Left cardiac atrium (tissue), 4 donors: ENCODE results near the gene PKP4. TPM values are rescaled to one million over a fixed set of nuclear protein-coding genes. Genes with fewer than 3 reads are reported as not detected.

Source experiments
- ATAC-seq, 2 donors: fragments of 200-7000 bp; cut with Tn5 transposase; one replicate each; pipeline ENCODE4 v1.9.1; 2020; ENCODE audit warnings: mild to moderate bottlenecking in 2 of 2, moderate library complexity in 2 of 2
- DNase-seq: peaks from one replicate; pipeline ENCODE4 v3.0.0-alpha.2; 2020
- intact Hi-C, 2 donors: fragments of 100-400 bp; cut with DNase I; formaldehyde crosslinking; loops; one replicate each; pipeline versions ENCODE4 v1.14.1 to v1.15.1; 2022 to 2023
- total RNA-seq, 2 donors: library from RNA; stranded (reverse); fragmentation: NEBNext Ultra II Directional; extraction: Animal tissue kit (Norgen Biotek cat#: 25700); gene quantifications; one replicate each; pipeline ENCODE4 v1.2.1, GENCODE V29; 2021
- donor health status: DM: no; HTN: yes; CAD: no.
- donor health status: DM: no; HTN: yes; CAD: no; lungs with severe emphysema.
- donor health status: DM: yes; HTN: yes; CAD: no.
- donor health status: Dilated cardiomyopathy.

PKP4 gene
- total RNA-seq, 2 donors from 2014 or later, result 62.5 to 64.8 TPM

DNA sequence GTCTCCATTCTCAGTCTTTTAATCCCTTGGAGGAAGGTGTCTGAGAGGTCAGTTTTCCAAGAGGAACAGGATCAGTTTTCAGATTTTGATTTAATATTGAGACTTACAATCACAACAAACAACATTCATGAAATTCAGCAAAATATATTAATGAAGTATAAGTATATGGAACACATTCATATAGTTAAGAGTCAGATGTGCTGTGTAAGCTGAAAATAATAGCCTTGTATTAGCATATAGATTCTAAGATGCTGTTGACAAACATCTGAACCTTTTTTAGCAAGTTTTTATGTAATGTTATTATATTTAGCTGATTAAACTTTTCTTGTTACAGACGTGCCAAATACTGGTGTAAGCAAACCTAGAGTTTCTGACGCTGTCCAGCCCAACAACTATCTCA, 163.9 kb downstream of the PKP4 start:
- intact Hi-C loops, result no loop called here
- no peak for ATAC-seq
- no peak for DNase-seq

DNA sequence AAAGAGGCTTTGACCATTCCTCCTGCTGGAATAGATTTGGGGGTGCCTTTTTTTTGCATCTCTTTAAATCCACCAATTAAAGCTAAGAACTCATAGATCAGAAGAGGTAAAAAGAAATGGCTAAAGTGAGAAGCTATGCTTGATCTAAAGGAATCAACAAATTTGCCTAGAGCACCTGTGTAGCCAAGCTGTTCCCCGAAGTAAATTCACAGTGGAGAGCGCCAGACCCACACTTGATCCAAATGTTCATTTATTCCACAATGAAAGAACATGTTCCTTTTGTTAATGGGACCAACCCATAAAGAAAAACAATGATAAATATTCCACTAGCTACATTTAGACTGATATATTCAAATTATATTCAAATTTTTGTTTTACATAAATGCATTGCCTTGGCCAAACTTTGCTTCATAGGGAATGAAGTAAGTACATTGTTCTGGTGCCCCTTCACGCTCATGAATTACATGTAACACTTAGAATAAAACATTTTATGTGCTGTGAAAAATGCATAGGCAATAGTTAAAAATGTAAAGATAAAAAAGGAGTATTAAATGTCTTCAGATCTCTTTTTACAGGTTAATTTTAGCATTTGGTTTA, 167.4 kb downstream of the PKP4 start:
- intact Hi-C loops, result no loop called here
- DNase-seq (no peak), ATAC-seq (no peak)

DNA sequence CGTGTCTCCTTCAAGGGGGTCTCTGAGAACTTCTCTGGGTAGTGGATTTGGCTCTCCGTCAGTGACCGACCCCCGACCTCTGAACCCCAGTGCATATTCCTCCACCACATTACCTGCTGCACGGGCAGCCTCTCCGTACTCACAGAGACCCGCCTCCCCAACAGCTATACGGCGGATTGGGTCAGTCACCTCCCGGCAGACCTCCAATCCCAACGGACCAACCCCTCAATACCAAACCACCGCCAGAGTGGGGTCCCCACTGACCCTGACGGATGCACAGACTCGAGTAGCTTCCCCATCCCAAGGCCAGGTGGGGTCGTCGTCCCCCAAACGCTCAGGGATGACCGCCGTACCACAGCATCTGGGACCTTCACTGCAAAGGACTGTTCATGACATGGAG, 168.2 kb downstream of the PKP4 start:
- intact Hi-C loops, result no loop called here
- no peak for DNase-seq
- ATAC-seq, result no peak

DNA sequence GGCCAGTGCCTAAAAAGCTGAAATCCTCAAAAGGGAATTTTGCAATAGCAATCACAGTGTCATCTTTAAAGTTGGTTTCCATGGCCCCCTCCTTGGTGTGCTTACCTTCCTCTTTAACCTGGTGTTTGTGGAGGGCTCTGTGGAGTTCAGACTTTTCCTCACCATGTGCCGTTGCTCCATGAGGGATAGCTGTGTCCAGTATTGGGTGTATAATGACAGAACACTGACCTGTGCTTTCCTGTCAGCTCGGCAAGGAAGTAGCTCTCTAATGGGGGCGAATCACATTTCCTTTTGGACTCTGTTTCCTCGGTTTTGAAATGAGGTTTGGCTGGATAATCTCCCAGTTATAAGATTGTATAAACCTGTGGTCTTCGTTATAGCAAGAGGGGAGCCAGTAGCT, 172.4 kb downstream of the PKP4 start:
- intact Hi-C loops, result no loop called here
- ATAC-seq, result no peak
- DNase-seq, result no peak

DNA sequence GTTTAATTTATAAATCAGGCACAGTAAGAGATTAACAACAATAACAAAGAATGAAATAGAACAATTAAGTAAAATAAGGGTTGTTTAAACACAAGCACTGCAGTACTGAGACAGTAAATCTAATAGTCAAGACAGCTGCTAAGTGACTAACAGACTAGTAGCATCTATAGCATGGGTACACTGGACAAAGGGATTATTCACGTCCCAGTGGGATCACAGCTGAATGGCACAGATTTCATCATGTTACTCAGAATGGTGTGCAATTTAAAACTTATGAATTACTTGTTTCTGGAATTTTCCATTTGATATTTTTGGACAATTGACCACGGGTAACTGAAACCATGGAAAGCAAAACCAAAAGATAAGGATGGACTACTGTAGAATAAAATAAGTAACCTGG, 176.5 kb downstream of the PKP4 start:
- no peak for ATAC-seq
- intact Hi-C loops, result no loop called here
- DNase-seq, result no peak

DNA sequence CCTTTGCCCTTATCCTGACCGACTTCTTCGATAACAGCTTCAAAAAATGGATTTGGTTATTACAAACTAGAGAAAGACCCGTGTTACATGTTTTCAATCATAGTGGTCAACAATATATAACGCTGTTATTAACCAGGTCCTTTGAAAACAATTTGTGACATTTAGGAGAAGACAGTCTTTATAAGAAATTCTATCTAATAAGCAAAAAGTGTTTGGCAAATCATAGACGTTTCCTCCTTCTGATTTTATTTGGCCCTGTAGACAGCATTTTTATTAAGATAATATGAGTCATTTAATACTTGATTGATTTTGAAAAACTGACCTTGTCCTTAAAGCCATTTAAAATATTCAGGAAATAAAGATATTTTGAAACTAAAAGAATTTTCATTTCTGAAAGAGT, 177.9 kb downstream of the PKP4 start:
- intact Hi-C loops, result no loop called here
- ATAC-seq (no peak), DNase-seq (no peak)

DNA sequence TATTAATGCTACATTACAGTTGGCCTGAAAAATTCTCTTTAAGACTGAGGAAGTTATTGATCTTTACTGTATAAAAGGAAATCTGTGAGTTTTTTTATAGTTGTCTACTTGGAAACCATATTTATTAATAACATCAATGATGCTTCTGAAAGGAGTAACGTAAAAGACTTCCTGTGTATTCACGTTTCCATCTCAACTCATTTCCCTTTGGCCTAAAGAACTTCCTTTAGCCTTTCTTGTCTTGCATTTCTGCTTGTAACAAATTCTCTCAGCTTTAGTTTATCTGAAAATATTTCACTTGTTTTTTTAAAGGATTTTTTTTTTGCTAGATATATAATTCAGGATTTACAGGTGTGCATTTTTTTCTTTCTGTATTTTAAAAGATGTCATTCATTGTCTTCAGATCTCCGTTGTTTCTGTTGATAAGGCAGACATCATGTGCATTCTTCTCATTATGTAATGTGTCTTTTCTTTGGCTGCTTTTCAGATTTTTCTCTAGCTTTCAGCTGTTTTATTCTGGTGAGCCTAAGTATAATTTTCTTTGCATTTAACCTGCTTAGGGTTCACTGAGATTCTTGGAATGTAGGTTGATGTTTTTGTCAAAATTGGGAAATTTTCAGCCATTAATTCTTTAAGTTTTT, 179.3 kb downstream of the PKP4 start:
- DNase-seq (no peak), ATAC-seq (no peak)
- intact Hi-C loops, result no loop called here

DNA sequence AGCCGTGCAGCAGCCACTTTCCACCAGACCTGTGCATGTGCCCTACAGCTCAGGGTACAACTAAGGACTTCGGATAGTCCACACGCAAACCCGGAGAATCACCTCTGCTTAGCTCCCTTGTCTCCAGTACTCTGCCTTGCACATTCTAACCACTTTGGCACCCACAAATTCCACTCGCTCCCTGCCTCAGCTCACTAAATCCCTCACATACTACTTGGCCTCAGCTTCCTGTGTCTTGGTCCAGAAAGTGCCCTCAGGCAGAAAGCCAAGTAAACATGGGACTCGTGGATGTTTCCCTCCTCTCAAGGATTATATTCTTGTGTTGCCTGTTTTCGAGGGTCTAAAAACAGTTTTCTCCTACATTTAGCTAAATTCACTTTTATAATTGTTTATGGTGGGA, 180.6 kb downstream of the PKP4 start:
- ATAC-seq, result no peak
- no peak for DNase-seq
- intact Hi-C loops, result no loop called here

DNA sequence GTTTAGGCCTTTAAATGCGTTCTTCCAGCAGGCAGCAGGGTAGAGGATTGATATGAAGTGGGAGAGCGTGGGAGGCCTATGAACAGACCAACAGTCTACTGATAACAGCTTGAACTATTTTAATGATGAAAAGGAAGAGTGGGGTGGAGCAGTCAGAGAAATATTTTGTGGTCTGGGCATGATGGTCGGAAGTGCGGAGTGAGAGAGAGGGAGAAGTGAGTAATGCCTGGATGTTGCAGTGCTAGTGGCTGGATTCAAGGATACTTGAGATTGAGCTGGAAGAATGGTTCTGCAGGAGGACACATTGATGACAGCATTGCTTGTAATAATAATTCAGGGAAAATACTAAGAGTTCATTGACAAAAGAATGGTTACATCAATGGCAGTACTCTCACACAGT, 187.4 kb downstream of the PKP4 start:
- ATAC-seq, result peak; percentile 30 to 49
- intact Hi-C loops, result no loop called here
- no peak for DNase-seq

DNA sequence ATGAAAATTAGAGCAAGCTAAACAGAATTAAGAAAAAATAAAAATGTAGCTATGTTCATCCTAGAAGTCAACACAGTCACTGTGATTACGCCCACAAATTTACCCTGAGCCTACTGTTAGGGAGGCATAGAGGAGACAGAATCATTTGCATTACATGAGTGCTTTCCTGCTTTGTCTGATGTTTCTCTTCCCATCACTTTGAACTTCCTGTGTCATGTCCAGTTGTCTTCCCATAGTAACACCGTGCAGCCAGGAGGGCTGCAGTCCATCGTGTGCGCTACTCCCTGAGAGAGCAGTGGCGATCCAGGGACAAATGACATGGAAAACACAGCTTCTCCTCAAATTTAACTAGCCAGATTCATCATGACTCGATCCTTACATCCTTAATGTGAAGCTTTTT, 188.5 kb downstream of the PKP4 start:
- DNase-seq, result no peak
- no peak for ATAC-seq
- intact Hi-C loops, result no loop called here

DNA sequence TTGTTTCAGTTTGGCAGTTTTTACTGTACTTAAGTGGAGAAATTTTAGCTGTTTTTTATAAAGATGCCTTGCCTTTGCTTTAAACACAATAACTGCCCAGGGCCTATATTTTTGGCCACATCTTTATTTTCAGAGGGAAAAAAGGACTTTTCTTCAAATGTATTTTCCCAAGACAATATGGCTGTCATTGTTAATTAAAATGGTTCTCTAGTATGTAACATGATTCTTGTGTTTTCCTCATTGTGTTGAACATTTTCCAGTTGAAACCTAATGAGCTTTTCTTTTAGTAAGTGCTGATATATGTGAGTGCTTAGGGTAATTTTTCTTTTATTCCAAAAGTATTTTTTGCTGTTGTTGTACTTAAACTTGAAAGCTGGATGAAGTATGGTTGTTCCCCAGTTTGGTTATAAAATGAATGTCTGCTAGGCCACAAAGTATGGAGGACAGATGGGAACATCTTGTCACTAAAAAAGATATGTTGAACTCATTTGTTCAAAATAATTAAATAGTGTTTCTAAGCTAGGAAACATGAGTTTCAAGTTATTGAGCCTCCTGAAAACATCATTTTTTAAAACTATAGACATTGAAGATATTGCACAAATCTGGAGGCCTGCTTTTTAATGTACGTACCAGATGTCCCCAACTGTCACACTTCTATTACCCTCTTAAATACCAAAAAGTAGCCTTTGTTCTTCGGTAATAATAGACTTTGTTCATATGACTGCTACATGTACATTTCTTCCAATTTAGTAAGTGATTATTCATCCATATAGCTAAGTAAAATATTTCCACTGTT, 190.9 kb downstream of the PKP4 start:
- DNase-seq, result no peak
- ATAC-seq, result no peak
- intact Hi-C loops, result no loop called here

DNA sequence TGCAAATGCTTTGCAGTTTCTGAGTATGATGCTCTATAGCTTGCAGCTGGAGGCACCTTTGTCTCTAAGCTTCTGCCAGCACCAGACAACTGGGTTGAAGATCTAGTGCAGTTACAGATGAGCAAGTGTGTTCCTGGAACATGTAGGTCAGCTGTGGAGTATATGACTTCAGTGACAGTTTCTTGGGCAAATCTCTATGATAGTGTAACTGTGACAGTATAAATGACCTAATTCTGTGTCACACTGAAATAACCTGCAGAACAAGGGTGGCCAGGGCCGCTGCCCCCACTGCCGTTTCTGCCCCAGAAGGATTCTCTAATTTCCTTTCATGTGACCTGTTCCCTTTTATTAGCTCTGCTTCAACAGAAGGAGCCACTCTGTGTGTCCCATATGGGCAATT, 193.1 kb downstream of the PKP4 start:
- intact Hi-C loops, result no loop called here
- DNase-seq, result no peak
- ATAC-seq, result no peak

DNA sequence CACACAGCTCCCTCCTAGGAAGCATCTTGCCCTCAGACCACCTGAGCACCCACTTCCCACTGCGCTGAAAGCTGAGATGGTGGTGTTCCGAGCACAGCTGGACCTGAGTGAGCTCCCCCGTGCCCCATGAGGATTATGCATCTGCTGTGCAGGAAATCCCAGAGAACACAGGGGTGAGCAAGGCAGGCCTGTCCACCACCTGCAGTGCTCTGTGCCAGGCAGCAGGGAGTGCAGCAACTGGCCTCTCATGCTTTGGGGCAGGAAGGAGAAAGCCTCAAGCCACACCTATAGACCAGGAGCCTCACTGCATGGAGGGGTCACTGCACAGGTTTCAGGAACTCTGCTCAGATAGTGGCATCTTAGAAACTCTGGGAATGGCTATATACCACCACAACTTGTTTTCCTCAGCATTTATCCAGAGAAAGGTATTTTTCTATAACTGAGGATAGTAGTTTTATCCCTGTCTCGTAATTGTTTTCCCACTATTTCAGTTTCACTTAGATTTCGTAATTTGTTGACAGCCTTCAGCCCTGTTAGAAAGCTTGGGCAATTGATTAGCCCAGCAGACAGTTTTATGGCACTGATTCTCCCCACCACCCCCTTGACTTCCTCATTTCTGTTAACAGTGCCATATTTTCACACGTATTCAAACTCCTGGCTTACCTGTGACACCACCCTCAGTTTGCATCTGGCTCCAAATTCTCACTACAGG, 194.1 kb downstream of the PKP4 start:
- intact Hi-C loops, result no loop called here
- ATAC-seq, result peak in 1 of 2 donors; percentile 41
- no peak for DNase-seq

DNA sequence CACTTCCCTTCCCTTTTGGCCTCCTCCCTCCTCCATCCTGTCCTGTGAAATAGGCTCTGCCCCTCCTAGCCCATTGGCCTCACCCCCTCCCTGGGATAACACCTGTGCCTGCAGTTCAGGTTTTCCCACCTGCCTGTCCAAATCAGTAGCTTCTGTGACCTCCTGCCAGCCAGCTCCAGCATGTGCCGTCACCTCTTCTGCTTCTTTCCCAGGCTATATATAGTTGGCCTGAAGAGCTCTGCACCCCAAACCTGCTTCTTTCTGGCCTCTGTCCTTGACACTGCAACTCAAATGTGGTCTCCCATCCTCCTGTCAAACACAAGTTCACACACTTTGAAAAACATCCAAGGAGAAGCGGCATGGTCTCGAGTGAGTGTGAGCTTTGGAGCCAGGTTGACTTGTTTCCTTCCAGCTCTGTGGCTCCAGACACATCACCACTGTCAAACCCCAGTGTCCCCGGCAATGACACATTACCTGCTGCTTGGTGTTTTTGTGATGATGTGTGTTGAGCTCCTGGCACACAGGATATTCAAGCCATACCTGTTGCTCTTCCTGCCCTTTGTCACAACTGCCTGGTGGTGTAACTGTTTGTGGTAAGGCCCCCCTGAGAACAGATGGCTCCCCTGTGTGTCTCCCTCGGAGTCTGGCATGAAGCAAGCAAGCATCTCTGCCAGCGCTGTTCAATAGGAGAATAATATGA, 194.8 kb downstream of the PKP4 start:
- intact Hi-C loops, result no loop called here
- ATAC-seq (peak; percentile 39 to 89), DNase-seq (no peak)

DNA sequence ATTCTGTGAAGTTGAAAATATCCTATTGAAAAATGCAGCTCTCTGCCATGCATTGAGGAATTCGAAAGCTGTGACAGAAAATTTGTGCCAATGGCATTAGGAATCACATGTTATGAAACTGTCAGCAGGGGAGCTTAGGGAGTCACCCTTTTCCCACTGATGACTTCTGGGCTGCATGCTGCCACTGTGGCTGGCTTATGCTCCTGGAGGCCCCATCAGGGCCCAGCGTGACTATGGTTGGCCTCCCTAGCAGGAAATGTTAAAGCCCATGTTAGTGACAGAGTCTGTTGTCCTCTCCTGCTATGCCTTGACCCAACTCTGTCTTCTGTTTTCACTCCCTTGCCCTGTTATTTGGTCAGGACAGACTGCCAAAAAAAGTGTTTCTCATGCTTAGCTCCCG, 198.9 kb downstream of the PKP4 start:
- DNase-seq (no peak), ATAC-seq (peak in 1 of 2 donors; percentile 81)
- intact Hi-C loops, result no loop called here

DNA sequence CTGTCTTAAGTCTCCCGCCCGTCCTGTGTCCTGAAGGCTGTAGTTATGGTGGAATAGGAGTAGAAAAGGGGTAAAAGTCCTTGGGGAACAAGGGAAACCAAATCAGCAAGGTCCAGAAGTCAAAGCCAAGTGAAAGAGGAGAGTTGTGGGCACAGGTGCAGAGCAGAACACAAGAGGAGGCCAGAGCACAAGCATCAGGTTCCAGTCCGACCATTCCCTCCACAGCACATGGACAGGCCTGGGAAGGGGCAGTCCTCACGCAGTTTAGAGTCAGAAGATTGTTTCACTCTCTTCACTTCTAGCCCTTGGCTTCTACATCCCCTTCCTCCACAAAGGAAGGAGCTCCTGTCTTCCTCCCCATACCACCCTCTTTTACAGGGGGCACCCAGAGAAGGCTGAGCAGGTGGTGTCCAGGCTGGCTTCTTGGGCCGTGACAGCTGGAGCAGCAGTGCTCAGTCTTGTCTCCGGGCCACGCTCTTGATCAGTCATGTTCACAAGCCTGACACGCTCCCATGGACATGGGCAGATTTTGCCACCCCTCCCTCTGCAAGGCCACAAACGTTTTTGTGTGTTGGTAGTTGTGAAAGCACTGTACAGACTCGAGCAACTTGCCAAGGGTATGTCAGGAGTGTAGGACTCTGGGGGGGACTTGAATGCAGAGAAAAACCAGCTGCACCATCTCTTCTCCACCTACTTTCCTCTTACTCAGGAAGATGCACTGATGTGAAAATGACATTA, 199.9 kb downstream of the PKP4 start:
- DNase-seq (no peak), ATAC-seq (no peak)
- intact Hi-C loops, result no loop called here

DNA sequence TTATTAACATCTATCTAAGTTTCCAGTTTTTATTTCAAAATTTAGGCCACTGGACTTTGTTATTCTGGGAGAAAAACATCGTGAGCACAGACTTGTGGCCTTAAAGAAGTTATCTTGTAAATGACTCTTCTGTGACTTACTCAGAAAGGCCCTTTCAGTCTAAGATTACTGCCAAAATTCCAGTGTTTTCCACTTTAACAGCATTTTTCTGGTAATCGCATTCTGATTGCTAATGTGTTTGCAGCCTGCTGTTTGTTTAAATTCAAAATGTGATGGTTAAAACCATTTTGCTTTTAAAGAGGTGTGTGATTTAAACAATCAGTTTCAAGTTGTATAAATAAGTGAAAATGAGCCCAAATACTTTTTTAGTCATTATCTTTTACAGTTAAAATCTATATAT, 201.6 kb downstream of the PKP4 start:
- intact Hi-C loops, result no loop called here
- ATAC-seq, result peak in 1 of 2 donors; percentile 25

DNA sequence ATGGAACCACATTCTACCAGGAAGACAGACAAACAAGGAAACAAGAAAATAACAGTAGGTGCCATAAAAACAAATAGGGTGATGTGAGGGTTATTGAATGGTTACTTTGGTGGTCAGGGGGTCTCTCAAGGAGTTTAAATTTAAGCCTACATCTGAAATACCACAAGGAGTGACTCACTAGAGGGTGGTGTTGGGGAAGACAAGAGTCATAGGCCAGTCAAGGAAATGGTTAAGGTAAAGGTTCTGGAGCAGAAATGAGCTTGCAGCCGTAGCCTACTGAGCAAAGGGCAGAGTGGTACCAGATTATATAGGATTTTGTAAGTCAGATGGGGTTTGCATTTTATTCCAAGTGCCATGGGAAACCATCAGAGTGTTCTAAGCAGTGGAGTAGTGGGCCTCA, 202.7 kb downstream of the PKP4 start:
- intact Hi-C loops, result no loop called here
- no peak for ATAC-seq
- DNase-seq, result no peak

More for the DNA sequence above, 201.6 kb downstream of the PKP4 start:
- DNase-seq, result no peak

DNA sequence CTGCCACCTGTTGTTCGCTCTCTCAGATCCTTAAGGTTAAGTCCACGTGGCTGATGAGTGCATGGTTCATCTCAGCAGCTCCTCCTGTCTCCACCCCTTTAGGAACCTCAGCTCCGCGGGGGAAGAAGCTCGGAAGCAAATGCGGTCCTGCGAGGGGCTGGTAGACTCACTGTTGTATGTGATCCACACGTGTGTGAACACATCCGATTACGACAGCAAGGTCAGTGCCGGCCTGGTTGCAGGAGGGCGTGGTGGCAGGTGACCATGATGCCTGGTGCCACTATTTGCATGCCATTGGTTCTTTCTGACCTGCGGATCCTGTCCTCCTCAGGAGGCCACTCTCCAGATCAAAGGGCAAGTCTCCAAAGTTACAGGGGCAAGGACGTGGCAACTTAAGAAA, 204.5 kb downstream of the PKP4 start:
- intact Hi-C loops, result no loop called here
- DNase-seq (no peak), ATAC-seq (no peak)
